Midbrain (tissue), 1 donor: ENCODE results near the gene ARF3.

Experiments used
- DNase-seq: peaks from one replicate; lab custom pipeline; 2025; lab: John Stamatoyannopoulos, UW

The ARF3 gene

DNA sequence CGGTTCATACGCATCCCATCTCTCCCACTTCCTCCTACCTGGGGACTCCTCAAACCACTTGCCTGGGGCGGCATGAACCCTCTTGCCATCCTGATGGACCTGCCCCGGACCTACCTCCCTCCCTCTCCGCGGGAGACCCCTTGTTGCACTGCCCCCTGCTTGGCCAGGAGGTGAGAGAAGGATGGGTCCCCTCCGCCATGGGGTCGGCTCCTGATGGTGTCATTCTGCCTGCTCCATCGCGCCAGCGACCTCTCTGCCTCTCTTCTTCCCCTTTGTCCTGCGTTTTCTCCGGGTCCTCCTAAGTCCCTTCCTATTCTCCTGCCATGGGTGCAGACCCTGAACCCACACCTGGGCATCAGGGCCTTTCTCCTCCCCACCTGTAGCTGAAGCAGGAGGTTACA is 24.5 kb upstream of the ARF3 start:
- no peak for DNase-seq

DNA sequence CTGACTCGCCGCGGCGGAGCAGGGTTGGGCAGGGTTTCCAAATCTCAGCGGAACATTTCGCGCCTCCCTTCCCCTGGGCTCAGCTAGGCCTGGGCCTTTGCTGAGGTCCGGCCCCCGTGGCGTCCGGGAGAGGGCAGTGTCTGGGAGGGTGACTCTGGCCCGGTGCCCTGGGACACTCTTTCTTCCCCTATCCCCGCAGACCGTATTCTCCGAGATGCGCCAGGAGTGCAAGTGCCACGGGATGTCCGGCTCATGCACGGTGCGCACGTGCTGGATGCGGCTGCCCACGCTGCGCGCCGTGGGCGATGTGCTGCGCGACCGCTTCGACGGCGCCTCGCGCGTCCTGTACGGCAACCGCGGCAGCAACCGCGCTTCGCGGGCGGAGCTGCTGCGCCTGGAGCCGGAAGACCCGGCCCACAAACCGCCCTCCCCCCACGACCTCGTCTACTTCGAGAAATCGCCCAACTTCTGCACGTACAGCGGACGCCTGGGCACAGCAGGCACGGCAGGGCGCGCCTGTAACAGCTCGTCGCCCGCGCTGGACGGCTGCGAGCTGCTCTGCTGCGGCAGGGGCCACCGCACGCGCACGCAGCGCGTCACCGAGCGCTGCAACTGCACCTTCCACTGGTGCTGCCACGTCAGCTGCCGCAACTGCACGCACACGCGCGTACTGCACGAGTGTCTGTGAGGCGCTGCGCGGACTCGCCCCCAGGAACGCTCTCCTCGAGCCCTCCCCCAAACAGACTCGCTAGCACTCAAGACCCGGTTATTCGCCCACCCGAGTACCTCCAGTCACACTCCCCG is 23.9 kb upstream of the ARF3 start:
- no peak for DNase-seq

DNA sequence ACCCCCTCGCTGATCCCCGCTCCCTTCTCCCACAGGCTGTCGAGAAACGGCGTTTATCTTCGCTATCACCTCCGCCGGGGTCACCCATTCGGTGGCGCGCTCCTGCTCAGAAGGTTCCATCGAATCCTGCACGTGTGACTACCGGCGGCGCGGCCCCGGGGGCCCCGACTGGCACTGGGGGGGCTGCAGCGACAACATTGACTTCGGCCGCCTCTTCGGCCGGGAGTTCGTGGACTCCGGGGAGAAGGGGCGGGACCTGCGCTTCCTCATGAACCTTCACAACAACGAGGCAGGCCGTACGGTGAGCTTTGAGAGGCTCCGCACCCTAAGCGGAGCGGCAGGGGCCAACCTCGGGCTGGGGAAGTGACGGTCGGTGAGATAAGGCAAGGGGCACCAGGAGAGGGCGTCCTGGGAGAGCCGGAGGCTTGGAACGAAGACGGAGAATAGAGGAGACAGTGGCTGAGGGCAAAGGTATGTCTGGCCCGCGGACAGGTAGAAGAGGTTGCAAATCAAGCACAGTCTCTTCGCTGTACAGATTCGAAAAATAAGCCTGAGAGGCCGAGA is 23.2 kb upstream of the ARF3 start:
- DNase-seq, result no peak

DNA sequence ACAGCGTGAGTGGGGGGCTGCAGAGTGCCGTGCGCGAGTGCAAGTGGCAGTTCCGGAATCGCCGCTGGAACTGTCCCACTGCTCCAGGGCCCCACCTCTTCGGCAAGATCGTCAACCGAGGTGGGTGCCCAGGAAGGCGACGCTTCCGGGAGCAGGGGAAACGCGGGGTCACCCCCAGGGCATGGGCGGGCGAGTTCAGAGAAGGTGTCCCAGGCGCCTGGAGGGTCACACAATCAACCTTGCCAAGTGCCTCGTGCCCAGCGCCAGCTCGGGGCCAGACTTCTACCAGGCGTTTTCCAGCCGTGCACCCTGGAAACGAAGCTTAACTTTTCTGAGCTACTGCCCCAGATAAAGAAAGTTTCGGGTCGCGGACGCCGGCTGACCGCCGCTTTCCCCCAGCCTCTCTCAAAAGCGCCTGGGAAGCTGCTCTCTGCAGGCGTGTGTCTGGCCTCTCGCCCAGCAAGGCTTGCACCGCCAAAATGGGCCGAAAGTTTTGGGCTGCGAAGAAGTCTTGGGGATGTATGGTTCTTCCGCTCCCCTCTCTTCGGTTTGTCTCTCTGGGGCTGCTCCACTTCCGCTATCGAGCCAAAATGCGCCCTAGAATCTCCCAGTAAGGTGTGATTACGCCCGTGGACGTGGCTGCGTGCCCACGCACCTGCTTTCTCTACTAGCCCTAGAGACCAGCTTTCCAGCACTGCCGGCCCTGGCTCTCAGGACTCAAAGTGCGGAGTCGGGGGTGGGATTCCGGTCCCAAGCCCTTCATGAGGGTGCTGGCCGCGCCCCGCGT is 22.5 kb upstream of the ARF3 start:
- DNase-seq, result no peak

DNA sequence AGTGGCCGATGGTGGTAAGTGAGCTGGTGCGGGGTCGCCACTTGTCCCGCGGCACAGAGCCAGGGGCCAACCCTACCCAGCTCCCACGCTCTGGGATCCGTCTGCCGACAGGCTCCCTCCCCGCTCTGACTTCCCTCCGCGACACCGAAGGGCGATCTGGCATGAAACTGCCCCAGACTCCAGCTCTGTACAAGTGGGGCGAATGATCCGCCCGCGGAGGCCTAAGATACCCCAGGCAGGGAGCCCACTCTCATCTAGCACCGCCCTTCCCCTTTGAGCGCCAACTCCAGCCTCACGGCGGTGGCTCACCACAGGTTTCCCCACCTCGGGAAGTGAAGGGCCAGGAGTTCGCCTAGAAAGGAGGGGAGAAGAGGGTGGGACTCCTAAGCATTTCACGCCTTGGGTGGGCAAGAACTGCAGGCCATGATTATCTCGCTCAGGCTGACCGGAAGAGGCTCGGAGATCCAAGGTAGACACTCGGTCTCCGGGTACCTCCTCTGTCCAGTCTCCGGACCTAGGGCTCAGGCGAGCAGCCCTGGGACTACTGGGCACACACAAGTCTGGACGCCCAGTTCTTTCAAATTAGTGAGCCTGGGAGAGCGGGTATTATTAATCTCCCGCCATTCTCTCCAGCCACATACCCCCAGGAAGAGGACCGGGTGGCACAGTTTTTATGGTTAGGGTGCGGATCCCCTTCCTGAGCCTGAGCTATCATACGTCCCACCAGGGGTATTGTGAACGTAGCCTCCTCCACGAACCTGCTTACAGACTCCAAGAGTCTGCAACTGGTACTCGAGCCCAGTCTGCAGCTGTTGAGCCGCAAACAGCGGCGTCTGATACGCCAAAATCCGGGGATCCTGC is 21.7 kb upstream of the ARF3 start:
- DNase-seq, result no peak

DNA sequence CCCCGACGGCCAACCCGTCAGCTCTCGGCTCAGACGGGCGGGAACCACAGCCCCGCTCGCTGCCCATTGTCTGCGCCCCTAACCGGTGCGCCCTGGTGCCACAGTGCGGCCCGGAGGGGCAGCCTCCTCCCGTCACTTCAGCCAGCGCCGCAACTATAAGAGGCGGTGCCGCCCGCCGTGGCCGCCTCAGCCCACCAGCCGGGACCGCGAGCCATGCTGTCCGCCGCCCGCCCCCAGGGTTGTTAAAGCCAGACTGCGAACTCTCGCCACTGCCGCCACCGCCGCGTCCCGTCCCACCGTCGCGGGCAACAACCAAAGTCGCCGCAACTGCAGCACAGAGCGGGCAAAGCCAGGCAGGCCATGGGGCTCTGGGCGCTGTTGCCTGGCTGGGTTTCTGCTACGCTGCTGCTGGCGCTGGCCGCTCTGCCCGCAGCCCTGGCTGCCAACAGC is 21.0 kb upstream of the ARF3 start, which contains the start of gene WNT1:
TSS of gene WNT1 (plus strand) at position 32 of the 450 bp plus-strand sequence. CDS start at position 361, 329 bp downstream.
- no peak for DNase-seq

DNA sequence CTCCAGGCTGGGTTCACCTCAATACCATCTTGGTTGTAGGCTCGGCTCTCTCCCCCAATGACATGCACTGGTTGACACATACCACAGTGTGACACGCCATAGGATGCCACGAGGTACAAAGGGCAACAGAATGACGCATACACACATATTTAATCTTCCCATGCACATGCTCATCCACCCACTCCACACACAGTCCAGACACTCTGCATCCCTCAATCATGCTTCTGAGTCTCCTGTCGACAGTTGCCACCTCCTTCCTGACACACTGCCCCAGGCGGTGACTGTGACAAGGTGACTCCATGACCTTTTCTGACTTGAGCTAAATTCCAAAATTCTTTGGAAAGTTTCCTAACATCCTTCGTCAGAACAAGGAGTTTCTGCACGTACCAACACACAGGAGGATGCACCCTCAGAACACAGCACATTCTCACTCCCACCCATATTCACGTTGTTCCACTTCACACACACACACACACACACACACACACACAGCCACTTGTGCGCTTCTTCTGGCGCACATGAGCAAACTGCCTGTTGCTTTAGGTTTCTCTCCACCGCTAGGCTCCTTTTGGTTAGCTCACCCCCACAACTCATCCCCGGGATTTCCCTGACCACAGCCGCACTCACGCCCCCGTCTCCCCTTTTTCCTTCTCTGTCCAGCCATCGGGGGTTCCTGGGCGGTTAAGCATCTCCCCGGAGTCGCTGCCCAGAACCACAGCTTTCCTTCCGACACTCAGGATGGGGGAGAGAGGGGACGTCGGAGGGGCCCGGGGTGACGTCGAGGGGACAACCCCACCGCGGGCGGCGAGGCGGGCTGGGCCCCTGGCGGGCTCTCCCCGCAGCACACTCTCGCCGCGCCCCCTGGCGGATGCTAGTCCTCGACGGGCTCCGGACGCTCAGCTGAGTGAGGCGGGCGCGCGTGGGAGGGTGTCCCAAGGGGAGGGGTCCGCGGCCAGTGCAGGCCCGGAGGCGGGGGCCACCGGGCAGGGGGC is 20.3 kb upstream of the ARF3 start:
- DNase-seq, result no peak

DNA sequence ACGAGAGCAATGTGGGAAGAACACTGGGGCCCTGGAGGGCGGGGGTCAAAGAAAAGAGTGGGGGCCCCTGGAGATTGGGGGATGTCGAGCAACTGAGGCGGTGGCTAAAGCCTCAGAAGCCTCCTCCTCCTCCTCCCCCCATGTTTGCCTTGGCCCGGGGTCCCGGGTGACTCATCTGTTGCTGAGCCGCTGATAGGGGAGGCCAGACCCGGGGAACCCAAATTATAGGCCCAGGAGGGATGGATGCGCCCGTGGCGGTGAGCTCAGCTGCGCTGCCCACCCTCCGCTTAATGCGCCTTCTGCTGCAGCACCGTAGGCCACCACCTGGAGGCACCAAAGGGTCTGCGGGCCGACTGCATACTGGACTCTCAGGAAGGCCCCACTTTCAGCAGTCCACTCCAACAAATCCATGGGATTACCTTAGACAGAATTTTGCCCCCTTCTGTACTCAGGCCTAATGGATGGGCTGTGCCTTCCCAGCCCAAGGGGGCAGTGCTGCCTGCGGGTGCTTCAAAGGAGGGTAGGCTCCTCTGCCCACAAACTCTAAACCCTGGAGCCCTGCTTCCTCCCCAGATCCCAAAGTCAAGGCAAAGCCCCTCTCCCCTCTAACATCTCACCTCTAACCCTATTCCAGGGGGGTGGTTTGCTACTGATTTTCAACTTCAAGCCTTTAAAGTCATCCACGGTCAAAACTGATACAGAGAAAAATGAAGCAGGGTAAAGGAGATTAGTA is 16.8 kb upstream of the ARF3 start:
- DNase-seq, result no peak

DNA sequence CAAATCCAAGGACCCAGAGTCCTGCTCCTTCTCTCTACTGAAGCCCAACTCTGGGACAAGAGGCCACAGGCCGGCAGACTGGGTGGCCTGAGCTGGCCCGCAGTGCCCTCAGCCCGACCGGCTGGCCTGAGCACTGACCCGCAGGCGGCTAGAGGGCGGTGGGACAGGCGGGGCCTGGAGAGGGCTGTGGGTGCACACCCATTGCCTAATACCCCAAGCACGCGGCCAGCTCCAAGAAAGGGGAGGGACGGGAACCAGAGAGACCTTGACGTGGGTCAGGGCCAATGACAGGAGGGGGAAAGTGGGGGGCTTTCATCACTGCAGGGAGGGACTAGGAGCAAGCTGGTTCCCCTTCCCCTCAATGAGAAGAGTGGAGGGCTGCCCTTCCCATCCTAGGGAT is 16.2 kb upstream of the ARF3 start:
- no peak for DNase-seq

DNA sequence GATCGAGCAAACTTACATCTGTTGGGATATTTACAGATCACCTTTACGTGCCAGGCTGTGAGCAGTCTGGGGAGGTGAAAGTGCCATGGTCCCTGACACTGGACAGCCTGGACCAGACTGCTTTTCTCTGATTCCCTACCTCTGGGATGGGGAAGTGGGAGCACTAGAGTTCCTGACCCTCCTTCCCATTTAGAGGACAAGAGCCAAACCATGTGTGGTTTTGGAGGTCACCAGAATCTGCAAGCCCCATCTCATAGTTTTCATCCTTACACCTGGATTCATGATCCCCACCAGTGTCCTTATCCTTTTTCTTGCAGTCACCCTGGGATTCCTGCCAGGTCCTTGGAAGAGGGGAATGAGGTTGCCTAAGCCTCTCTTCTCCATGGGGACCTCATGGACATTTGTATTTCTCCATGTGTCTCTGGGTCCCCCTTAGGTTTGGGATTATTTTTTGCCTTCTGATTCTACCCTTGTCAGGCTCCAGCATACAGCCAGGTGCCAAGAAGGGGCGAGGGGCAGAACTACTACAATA is 15.7 kb upstream of the ARF3 start:
- DNase-seq, result no peak

DNA sequence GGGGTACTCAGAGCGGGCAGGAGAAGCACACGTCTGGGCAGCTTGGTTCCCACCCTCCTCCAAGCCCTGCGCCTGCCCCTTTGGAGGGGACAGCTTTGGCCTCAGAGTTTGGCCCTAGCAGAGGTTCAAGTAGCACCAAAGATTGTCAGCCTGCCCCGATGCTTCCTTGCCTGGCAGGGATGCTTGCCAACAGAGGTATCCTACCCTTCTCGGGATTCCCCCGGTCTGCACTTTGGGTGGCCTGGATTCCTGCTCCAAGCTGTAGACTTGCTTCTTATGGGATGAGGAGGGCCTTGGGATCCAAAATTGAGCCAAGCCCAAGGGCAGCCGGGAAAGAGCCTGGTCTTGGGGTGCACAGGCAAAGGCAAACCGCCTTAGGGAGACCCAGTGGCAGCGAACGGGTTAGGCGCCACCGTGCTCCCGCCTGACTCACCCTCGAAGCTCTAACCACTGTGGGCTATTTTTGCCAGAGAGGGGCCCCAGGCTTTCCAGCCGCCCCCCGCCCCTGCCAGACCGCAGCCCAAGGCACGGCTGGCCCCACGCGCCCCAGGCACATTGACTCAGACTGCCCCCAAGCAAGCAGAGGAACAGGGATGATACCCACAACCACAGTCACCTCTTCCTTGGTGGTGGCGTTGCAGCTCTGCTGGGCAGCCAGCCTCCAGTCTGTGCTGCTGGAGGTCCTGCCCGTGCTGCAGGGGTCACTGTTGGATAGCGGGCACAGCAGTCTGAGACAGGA is 15.1 kb upstream of the ARF3 start:
- no peak for DNase-seq

DNA sequence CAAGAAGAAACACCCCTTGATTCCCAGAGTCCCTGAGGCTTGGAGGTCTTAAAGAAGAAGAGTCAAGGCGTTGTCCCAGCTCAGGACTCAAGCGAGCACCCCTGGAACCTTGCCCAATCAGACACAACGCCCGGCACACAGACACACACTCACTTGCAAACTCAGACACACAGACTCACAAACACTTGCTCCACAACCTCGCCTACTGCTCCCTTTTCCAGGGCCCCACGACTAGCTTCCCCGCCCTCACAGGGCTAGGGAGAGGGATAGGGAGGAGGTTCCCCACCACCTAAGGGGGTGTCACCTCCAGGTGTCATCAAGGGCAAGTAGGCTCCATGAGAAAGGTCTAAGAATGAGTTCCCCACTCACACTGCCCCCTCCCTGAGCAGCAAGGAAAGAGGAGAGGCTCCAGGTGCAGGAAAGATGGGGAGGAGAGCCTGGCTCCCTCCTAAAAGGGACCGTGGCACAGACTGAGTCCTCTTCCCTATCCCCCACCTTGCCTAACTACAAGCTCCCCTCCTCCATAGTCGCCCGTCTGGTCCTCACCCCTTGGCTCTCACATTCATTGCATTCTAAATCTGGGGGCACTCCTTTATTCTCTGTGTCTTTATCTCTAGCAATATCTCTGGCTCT is 13.5 kb upstream of the ARF3 start:
- DNase-seq, result no peak

DNA sequence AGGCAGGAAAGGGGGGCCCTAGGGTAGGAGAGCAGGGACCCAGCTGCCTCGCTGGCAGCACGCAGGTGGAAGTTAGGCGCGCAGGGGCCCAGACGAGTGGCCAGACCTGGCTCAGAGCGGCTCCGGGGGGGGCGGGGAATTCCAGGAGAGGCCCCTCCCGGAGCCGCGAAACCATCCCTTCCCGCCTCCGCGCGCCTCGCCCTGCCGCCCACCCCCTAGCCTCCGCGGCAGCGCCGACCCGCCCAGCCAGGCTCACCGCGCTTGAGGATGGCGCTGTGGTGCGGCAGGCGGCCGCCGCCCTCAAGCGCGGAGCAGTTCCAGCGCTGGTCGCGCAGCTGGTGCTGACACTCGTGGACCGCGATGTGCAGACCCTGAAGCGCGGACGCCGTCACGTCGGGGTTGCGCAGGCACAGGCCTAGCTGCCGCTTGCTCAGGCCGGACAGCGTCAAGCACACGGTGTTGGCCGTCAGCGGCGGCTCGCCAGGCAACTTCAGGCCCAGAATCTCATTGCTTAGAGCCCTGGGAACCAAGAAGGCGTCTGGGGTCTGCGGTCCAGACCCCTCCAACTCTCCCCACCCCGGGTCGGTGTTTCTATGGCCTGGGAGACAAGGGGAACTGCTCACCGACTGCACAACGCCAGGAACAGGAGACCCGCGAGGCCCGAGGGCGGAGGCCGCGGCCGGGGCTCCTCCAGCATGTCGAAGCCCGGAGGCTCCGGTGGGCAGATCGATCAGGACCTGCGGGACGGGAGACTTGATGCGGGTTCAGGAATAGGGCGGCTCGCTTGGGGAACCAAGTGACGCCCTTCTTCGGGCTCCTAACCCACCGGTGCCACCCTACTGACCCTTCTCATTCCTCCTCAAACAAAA is 12.8 kb upstream of the ARF3 start:
- DNase-seq, result no peak

DNA sequence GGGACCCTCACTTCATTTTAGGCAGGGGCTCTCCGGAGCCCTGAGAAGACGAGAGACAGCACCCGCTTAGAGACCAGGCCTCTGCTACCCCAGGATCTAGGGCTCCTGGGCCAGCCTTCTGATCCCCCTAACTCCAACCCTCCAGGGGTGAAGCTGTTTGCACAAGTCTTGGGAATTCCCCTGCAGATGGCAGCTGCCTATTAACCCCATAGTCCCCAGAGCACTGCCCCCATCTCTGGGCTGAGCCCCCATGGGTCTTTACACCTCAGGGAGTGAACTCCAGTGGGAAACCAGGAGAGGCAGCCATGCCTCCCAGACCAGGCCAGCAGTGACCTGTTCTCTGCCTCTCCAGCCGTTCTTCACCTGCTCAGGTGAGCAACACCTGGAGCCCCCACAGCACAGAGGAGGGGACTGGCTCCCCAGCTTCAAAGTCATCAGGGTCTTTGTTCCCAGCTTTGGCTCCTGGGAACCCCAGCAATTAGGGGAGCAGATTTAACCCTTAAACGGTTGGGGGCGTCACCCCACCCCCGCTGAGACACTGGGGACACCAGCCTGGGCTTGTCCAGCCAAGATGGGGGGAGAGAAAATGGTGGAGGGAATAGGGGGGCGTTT is 12.0 kb upstream of the ARF3 start:
- no peak for DNase-seq

DNA sequence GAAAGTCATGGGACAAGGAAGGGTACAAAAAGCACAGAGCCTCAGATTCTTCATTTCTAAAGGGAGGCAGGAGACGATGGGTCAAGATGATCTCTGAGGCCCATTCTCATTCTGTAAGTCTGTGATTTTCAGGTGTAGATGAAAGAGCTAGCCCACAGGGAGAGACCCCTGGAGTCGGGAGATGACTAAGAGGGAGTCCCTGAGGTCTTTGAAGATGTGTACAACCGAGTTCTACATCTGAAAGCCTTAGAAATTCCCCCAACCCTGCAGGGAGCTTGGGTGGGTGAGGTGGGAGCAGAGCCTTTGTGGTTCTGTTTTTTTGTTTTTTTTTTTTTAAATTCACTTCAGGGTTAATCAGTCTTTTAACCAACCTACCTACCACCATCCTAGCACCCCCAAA is 11.2 kb upstream of the ARF3 start:
- no peak for DNase-seq

DNA sequence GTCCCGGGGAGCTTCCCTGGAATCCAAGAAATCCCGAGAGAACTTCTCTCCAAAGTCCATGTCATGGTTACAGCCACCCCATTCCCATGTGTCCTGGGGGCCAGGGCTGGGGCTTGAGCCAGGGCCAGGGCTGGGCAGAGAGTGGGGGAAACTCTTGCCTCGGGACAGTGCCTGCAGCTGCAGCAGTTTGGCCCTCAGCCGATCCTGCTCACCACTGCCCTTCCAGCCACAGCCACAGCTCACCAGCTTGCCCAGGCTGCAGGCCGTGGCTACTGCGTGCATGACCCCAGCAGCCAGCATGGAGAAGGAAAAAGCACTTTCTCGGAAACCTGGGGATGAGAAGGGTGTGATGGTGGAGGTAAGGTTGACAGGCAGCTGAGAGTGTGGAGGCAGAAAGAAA is 10.7 kb upstream of the ARF3 start:
- no peak for DNase-seq
